Hematopoietic multipotent progenitor cell treated with erythropoietin and hydrocortisone succinate and interleukin-3 and kit ligand, for 17 days (in vitro differentiated cells): ENCODE measurements around the gene CALM1.

ENCODE experiments used
- DNase-seq: peaks from one replicate; pipeline ENCODE4 v3.0.0-alpha.2; 2015; ENCODE audit warnings: low spot score

Gene CALM1

GRCh38 chr14:90396341-90397339 lies at the start of gene CALM1:
CALM1 (plus strand) TSS chr14:90397029; CDS start chr14:90397231, 202 bp downstream.
- DNase-seq: peak; percentile 85

DNA sequence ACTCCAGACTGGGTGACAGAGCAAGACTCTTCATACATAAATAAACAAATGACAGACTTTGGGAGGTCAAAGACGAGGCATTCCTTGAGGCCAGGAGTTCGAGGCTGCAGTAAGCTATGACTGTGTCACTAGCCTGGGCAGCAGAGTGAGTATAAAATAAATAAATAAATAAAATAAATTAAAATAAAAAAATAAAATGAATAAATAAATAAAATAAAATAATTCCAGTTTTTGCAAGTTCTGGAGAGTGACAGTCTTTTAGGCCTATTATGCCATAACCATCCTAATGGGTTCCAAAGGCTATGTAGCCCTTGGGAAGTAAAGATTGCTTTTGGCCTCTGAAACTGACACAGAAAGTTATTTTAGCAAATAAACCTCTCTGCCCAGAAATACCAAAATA lies 48.6 kb upstream of the CALM1 start:
- no peak for DNase-seq

DNA sequence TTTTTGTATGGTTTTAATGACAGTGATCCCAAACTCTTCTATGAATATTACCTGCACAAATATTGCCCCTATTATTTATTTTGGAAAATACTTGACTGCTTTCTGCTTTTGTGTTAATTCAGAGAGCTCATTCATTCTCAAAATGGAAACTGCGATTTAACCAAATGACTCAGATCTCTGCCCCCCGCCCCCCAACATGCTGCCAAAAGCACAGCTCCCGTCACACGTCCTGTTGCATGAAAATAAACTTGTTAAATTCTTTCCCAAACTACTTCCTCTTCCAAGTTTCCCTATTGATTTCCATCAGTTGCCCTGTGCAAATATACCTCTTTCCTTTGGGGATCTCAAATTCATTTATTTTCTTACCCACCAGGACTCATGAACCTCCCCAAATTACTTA lies 47.1 kb upstream of the CALM1 start:
- no peak for DNase-seq

GRCh38 chr14:90354551-90355298 lies 42.1 kb upstream of the CALM1 start:
- no peak for DNase-seq

DNA sequence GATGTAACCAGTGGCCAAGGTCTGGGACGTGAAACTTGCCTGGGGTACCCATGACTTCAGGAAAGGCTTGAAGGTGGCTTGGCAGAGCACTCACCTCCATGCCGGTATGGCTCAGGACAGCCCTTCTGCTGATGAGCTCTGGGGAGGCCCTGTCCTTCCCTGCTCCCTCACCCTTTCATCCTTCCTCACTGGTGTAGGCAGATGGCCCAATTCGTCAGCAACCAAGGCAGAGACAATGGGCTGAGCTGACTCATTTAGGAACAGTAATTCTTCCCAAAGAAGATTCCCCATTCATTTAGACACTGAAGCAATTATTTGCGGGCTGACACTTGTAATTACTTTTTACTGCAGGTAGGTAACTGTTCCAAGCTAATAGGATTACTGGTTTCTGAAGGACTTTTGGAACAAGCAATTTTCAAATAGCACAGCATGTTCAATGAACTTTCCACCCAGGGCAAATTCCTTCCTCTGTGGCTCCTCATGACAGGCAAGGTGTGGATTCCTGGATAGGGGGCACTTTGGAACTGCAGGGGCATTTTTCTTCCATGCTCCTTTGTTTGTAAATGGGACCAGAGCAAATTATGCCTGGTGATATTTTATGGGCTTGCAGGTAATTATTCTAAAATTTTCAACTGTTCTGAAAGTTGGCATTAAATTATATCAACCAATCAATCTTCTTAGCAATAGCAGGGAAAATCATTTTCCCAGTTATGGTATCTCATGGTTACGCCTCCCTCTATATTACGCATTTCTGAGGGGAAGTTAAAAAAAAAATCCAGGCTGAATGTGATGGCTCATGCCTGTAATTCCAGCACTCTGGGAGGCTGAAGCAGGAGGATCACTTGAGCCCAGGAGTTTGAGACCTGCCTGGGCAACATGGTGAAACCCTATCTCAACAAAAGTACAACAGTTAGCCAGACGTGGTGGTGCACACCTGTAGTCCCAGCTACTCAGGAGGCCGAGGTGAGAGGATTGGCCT lies 41.0 kb upstream of the CALM1 start:
- no peak for DNase-seq

DNA sequence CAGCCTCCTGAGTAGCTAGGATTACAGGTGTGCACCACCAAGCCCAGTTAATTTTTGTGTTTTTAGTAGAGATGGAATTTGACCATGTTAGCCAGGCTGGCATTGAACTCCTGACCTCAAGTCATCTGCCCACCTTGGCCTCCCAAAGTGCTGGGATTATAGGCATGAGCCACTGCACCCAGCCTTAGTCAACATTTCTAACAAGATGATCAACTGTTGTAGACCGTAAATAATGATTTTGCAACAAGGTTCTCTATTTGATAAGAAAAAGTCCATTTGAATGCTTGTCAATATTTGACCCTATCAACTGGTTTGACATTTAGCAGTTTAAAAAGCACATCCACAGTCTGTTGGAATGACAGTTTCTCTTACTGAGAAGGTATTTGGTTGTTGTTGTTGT lies 39.9 kb upstream of the CALM1 start:
- DNase-seq: no peak

GRCh38 chr14:90358359-90358758 lies 38.5 kb upstream of the CALM1 start:
- no peak for DNase-seq

DNA sequence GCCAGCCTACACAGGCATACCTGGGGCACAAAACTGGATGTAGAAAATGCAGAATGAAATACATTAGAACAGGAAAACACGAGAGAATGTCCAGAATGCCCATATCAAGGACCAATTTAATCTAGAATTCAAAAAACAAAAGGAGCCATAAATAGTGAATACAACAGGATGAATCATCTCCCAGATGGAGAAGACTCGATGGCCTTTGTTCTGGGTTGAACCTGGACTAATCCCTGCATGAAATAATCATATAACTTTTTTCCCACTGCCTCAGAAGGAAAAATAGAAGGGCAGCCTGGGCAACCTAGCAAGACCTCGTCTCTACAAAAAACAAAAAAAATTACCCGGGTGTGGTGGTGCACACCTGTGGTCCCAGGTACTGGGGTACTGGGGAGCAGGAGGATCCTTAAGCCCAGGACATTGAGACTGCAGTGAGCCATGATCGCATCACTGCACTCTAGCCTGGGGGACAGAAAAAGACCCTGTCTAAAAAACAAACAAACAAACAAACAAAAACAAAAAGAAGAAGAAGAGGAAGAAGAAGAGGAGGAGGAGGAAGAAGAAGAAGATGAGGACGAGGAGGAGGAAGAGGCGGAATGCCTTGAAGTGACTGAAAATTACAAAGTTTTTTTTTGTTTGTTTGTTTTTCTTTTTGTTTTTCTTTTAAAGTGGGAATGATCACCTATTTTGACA lies 34.8 kb upstream of the CALM1 start:
- no peak for DNase-seq

- DNase-seq: no peak
Observed at GRCh38 chr14:90362558-90362896, 34.3 kb upstream of the CALM1 start.

DNA sequence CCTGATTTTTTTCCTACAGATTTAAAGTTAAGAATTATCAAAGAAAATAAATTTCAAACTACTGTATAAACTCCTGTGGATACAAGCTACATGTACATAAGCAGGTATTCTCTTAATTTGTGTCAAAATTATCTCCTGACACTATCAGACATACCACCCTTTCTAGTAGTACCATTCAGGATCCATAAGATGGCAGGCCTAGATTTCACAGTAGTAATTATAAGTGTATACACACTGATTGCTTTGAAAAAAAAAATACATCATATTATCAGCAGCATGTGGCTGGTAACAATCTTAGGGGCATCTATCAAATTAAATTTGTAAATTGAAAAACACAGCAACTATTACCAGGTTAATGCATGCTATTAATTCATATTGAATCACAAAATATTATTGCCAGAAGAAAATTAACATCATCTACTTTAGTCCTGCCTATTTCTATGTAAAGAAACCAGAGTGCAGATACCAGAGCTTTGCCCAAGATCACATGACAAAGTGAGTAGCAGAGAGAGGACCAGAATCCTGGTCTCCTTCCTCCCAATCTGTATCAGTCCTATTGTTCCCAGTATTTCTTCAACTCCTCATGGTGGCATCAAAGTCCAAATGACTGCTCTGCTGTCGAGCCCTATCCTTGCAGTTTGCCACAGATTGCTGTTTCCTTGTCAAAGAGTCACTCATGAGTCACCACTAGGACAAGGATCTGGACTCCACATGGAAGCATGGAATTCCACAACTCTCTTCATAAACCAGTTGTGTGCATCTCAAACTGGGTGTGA lies 27.7 kb upstream of the CALM1 start:
- no peak for DNase-seq

DNA sequence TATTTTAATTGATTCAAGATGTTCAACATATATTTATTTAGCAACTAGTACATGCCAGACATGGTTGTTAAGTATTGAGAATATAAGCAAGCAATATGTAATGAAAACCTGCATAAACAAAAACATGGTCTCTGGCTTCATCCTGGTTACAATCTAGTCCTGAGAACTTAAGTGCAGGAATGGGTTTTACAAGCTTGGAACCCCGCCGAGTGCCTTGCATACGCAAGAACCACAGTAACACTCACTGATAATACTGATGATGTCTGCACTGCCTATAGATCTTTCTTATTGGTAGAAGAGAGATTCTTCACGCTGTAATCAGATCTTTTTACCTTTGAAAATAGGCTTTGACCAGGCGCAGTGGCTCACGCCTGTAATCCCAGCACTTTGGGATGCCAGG lies 22.9 kb upstream of the CALM1 start:
- no peak for DNase-seq

GRCh38 chr14:90374813-90375212 lies 22.0 kb upstream of the CALM1 start:
- no peak for DNase-seq

GRCh38 chr14:90375934-90376333 lies 20.9 kb upstream of the CALM1 start:
- DNase-seq: no peak

- no peak for DNase-seq
Observed at GRCh38 chr14:90378249-90378648, 18.6 kb upstream of the CALM1 start.

DNA sequence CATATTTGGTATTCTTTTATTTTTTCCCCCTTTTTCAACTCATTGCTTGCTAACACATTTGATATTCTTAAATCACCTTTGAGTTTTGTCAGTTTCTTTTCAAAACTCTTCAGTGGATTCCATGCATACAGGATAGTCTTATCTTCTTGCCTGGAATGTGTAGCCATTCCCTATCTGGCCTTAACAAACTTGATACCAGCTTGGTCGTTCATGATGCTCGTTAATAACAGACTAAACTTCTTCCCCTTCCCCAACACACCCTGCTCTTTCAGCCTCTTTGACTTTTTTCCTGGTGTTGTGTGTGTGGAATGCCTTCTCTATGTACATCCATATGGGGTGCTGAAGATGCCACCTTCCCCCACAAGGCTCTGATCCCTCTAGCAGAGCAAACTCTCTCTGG lies 17.7 kb upstream of the CALM1 start:
- DNase-seq: no peak

GRCh38 chr14:90381011-90381786 lies 15.6 kb upstream of the CALM1 start:
- no peak for DNase-seq

- DNase-seq: peak; percentile 56
Observed at GRCh38 chr14:90381999-90382451, 14.8 kb upstream of the CALM1 start.

GRCh38 chr14:90382491-90383125 lies 14.2 kb upstream of the CALM1 start:
- peak; percentile 73 for DNase-seq

GRCh38 chr14:90383126-90383730 lies 13.6 kb upstream of the CALM1 start:
- peak; percentile 99 for DNase-seq
